Measurements from ENCODE around the gene CCDC141. TPM values are rescaled to one million over a fixed set of nuclear protein-coding genes. Genes with fewer than 3 reads are reported as not detected.
"Not testable (repeated sequence)": the region's sequence is repeated elsewhere in the genome, so short reads cannot be mapped to it uniquely, and the experiment has no call there.

The CCDC141 gene
- total RNA-seq, 1 donor from 2014 or later, result 61.6 TPM

DNA sequence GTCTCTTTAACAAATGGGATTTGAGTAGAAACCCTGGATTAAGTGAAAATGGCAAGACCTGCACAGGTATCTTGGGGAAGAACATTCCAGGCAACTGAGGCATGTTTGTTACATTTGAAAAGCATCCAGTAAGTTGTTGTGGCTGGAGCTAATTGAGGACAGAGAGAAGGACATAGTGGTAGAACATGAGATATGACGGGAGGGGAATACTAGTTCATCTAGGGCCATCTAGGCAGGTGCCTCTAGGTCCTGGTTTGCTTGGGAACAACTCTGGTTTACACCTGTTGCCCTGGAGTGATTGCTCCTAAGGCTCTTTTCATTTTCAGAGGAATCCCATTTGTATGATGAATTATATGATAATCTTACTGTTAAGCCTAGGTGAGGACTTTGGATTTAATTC, 19.7 kb upstream of the CCDC141 start:
- H3K4me3 ChIP-seq (ENCODE audit: low read length in 3 of 3), result no peak overlapping the region
- H3K27ac ChIP-seq (ENCODE audit: low read depth, low read length), result no peak overlapping the region
- H3K36me3 ChIP-seq (ENCODE audit: control insufficient read depth in 3 of 3, insufficient read depth in 3 of 3, low read length in 3 of 3), result no peaks in the 10 kb centered on the region
- no peaks in the 10 kb centered on the region for H3K4me1 ChIP-seq (ENCODE audit: control insufficient read depth in 3 of 3, insufficient read depth in 3 of 3, low read length in 3 of 3)
- H3K9me3 ChIP-seq (ENCODE audit: control insufficient read depth in 3 of 3, low read length in 3 of 3), result no peaks in the 10 kb centered on the region
- no peaks in the 10 kb centered on the region for H3K27me3 ChIP-seq (ENCODE audit: control insufficient read depth in 3 of 3, insufficient read depth in 3 of 3, low read length in 3 of 3)
- H3K9ac ChIP-seq (ENCODE audit: low read depth in 1 of 3, low read length in 3 of 3), result no peak overlapping the region

DNA sequence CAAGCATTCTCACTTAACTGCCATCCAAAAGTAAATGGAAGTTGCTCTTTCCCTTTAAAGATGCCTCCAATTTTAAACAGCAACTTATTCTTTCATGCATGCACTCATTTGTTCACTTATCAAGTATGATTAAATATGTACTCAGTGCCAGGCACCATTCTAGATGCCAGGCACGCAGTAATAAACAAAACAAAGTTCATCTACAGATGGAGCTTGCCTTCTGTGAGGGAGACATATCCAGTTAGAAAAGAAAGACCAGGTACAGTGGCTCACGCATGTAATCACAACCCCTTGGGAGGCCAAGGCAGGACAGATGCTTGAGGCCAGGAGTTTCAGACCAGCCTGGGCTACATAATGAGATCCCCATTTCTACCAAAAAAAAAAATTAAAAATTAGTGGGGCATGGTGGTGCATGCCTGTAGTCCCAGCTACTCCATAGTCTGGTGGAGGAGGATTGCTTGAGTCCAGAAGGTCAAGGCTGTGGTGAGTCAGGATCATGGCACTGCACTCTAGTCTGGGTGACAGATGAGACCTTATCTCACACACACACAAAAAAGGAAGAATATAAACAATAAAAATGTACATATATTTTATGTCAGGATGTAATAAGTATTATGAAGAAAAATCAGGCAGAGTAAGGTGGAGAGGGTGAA, 19.2 kb upstream of the CCDC141 start:
- Histone ChIP-seq H3K9me3 (ENCODE audit: control insufficient read depth in 3 of 3, low read length in 3 of 3) (no peaks in the 10 kb centered on the region), H3K4me3 (ENCODE audit: low read length in 3 of 3) (no peak overlapping the region), H3K4me1 (ENCODE audit: control insufficient read depth in 3 of 3, insufficient read depth in 3 of 3, low read length in 3 of 3) (no peaks in the 10 kb centered on the region), H3K27me3 (ENCODE audit: control insufficient read depth in 3 of 3, insufficient read depth in 3 of 3, low read length in 3 of 3) (no peaks in the 10 kb centered on the region), H3K27ac (ENCODE audit: low read depth, low read length) (no peak overlapping the region), H3K36me3 (ENCODE audit: control insufficient read depth in 3 of 3, insufficient read depth in 3 of 3, low read length in 3 of 3) (no peaks in the 10 kb centered on the region), H3K9ac (ENCODE audit: low read depth in 1 of 3, low read length in 3 of 3) (no peak overlapping the region)

DNA sequence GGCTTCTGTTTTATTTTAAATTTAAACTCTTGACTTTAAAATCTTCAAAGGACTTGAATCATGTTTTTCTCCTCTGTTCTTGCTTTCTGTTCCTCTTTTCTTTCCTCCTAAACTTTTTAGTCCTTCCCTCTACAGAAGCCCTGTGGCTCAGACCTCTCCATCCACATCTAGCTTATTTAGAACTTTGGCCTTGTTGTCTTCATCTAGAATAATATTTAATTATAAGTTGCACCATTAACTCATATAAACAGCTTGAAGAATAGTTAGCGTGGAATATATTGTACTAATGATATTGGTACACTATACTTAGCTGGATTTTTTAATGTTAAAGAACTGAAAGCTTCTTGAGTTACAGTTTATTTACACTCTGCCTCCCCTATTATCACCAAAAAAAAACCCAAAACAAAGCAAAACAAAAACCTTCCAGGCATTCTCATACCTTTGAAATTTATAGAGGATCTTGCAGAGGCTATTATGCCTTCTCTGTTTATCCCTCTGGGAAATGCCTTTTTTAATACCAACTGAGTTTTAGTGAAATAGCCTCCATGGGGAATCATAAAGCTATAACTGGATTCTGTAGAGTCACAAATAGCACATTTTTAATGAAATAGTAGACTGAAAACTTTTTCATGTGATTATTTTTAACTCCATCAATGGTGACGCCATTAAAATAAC, 9.2 kb upstream of the CCDC141 start:
- H3K9me3 ChIP-seq (ENCODE audit: control insufficient read depth in 3 of 3, low read length in 3 of 3), result no peaks in the 10 kb centered on the region
- H3K4me1 ChIP-seq (ENCODE audit: control insufficient read depth in 3 of 3, insufficient read depth in 3 of 3, low read length in 3 of 3), result no peaks in the 10 kb centered on the region
- H3K36me3 ChIP-seq (ENCODE audit: control insufficient read depth in 3 of 3, insufficient read depth in 3 of 3, low read length in 3 of 3), result no peaks in the 10 kb centered on the region
- H3K4me3 ChIP-seq (ENCODE audit: low read length in 3 of 3), result no peak overlapping the region
- no peak overlapping the region for H3K27ac ChIP-seq (ENCODE audit: low read depth, low read length)
- no peaks in the 10 kb centered on the region for H3K27me3 ChIP-seq (ENCODE audit: control insufficient read depth in 3 of 3, insufficient read depth in 3 of 3, low read length in 3 of 3)
- no peak overlapping the region for H3K9ac ChIP-seq (ENCODE audit: low read depth in 1 of 3, low read length in 3 of 3)

- Histone ChIP-seq H3K4me3 (ENCODE audit: low read length in 3 of 3) (no peak overlapping the region), H3K9ac (ENCODE audit: low read depth in 1 of 3, low read length in 3 of 3) (no peak overlapping the region), H3K27me3 (ENCODE audit: control insufficient read depth in 3 of 3, insufficient read depth in 3 of 3, low read length in 3 of 3) (no peaks in the 10 kb centered on the region), H3K27ac (ENCODE audit: low read depth, low read length) (no peak overlapping the region), H3K36me3 (ENCODE audit: control insufficient read depth in 3 of 3, insufficient read depth in 3 of 3, low read length in 3 of 3) (no peaks in the 10 kb centered on the region), H3K9me3 (ENCODE audit: control insufficient read depth in 3 of 3, low read length in 3 of 3) (no peaks in the 10 kb centered on the region), H3K4me1 (ENCODE audit: control insufficient read depth in 3 of 3, insufficient read depth in 3 of 3, low read length in 3 of 3) (no peaks in the 10 kb centered on the region)
Observed at GRCh38 chr2:179057737-179058136, 7.8 kb upstream of the CCDC141 start.

- H3K9ac ChIP-seq (ENCODE audit: low read depth in 1 of 3, low read length in 3 of 3); H3K27ac ChIP-seq (ENCODE audit: low read depth, low read length); H3K36me3 ChIP-seq (ENCODE audit: control insufficient read depth in 3 of 3, insufficient read depth in 3 of 3, low read length in 3 of 3); H3K27me3 ChIP-seq (ENCODE audit: control insufficient read depth in 3 of 3, insufficient read depth in 3 of 3, low read length in 3 of 3); H3K9me3 ChIP-seq (ENCODE audit: control insufficient read depth in 3 of 3, low read length in 3 of 3); H3K4me3 ChIP-seq (ENCODE audit: low read length in 3 of 3): not testable (repeated sequence)
- H3K4me1 ChIP-seq (ENCODE audit: control insufficient read depth in 3 of 3, insufficient read depth in 3 of 3, low read length in 3 of 3), result peaks cover 13 to 20% (median 20%) of the 10 kb centered on the region in 3 donors
Observed at GRCh38 chr2:179053568-179053967, 3.6 kb upstream of the CCDC141 start.

DNA sequence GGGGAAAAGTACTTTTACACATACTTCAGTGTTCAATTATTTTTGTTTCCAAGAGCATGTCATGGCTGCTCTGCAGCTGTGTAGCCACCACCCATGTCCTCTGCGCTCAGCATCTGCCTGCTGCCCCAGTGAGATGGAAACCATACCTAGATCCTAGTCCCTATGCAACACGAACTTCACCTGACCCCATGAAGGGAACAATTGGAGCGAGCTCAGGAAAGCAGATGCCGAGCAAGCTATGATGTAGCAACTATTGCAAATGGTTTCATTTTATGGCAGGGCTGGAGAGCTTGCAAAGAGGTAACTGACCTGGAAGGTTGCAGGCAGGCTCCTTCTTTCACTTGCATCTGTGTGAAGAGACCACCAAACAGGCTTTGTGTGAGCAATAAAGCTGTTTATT, 1.3 kb upstream of the CCDC141 start:
- peaks cover 17 to 23% (median 20%) of the 10 kb centered on the region in 3 donors for H3K4me1 ChIP-seq (ENCODE audit: control insufficient read depth in 3 of 3, insufficient read depth in 3 of 3, low read length in 3 of 3)
- no peaks in the 10 kb centered on the region for H3K36me3 ChIP-seq (ENCODE audit: control insufficient read depth in 3 of 3, insufficient read depth in 3 of 3, low read length in 3 of 3)
- no peaks in the 10 kb centered on the region for H3K9me3 ChIP-seq (ENCODE audit: control insufficient read depth in 3 of 3, low read length in 3 of 3)
- H3K27me3 ChIP-seq (ENCODE audit: control insufficient read depth in 3 of 3, insufficient read depth in 3 of 3, low read length in 3 of 3), result no peaks in the 10 kb centered on the region
- peak overlapping the region; percentile 74 for H3K27ac ChIP-seq (ENCODE audit: low read depth, low read length)
- H3K9ac ChIP-seq (ENCODE audit: low read depth in 1 of 3, low read length in 3 of 3), result peak overlapping the region in 1 of 3 donors; percentile 35
- H3K4me3 ChIP-seq (ENCODE audit: low read length in 3 of 3), result peak overlapping the region in 1 of 3 donors; percentile 17

GRCh38 chr2:179050755-179051154, 818 bp upstream of the CCDC141 start:
- Histone ChIP-seq H3K4me3 (ENCODE audit: low read length in 3 of 3) (no peak overlapping the region), H3K9me3 (ENCODE audit: control insufficient read depth in 3 of 3, low read length in 3 of 3) (no peaks in the 10 kb centered on the region), H3K36me3 (ENCODE audit: control insufficient read depth in 3 of 3, insufficient read depth in 3 of 3, low read length in 3 of 3) (no peaks in the 10 kb centered on the region), H3K27me3 (ENCODE audit: control insufficient read depth in 3 of 3, insufficient read depth in 3 of 3, low read length in 3 of 3) (no peaks in the 10 kb centered on the region), H3K27ac (ENCODE audit: low read depth, low read length) (peak overlapping the region; percentile 74), H3K4me1 (ENCODE audit: control insufficient read depth in 3 of 3, insufficient read depth in 3 of 3, low read length in 3 of 3) (peaks cover 17 to 23% (median 20%) of the 10 kb centered on the region in 3 donors), H3K9ac (ENCODE audit: low read depth in 1 of 3, low read length in 3 of 3) (peak overlapping the region; percentile 23 to 41 (median 35))

GRCh38 chr2:179049203-179049545, 763 bp downstream of the CCDC141 start:
- Histone ChIP-seq H3K4me1 (ENCODE audit: control insufficient read depth in 3 of 3, insufficient read depth in 3 of 3, low read length in 3 of 3) (peaks cover 17 to 23% (median 20%) of the 10 kb centered on the region in 3 donors), H3K4me3 (ENCODE audit: low read length in 3 of 3) (peak overlapping the region; percentile 35 to 66 (median 61)), H3K9ac (ENCODE audit: low read depth in 1 of 3, low read length in 3 of 3) (peak overlapping the region in 1 of 3 donors; percentile 70), H3K36me3 (ENCODE audit: control insufficient read depth in 3 of 3, insufficient read depth in 3 of 3, low read length in 3 of 3) (no peaks in the 10 kb centered on the region), H3K9me3 (ENCODE audit: control insufficient read depth in 3 of 3, low read length in 3 of 3) (no peaks in the 10 kb centered on the region), H3K27me3 (ENCODE audit: control insufficient read depth in 3 of 3, insufficient read depth in 3 of 3, low read length in 3 of 3) (no peaks in the 10 kb centered on the region), H3K27ac (ENCODE audit: low read depth, low read length) (peak overlapping the region; percentile 74)

DNA sequence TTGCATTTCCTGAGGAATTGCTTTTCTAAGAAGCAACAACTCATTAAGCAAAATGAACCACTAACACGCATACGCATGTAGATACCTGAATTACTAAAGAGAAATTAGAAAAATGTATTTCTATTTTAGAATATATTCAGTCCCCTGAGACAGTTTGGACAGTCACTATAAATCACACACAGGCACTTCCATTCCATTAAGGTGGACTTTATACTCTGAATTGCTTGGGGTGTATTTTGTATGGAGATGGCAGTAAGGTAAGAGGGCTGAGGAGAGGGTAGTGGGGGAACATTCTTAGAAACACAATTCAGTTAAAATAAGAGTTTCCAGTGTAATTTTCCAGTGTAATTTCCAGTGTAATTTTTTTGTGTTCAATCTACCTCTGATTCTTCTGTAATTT, 1.8 kb downstream of the CCDC141 start:
- Histone ChIP-seq H3K4me1 (ENCODE audit: control insufficient read depth in 3 of 3, insufficient read depth in 3 of 3, low read length in 3 of 3) (peaks cover 17 to 23% (median 20%) of the 10 kb centered on the region in 3 donors), H3K27me3 (ENCODE audit: control insufficient read depth in 3 of 3, insufficient read depth in 3 of 3, low read length in 3 of 3) (no peaks in the 10 kb centered on the region), H3K36me3 (ENCODE audit: control insufficient read depth in 3 of 3, insufficient read depth in 3 of 3, low read length in 3 of 3) (no peaks in the 10 kb centered on the region), H3K9ac (ENCODE audit: low read depth in 1 of 3, low read length in 3 of 3) (no peak overlapping the region), H3K27ac (ENCODE audit: low read depth, low read length) (no peak overlapping the region), H3K4me3 (ENCODE audit: low read length in 3 of 3) (no peak overlapping the region), H3K9me3 (ENCODE audit: control insufficient read depth in 3 of 3, low read length in 3 of 3) (no peaks in the 10 kb centered on the region)

DNA sequence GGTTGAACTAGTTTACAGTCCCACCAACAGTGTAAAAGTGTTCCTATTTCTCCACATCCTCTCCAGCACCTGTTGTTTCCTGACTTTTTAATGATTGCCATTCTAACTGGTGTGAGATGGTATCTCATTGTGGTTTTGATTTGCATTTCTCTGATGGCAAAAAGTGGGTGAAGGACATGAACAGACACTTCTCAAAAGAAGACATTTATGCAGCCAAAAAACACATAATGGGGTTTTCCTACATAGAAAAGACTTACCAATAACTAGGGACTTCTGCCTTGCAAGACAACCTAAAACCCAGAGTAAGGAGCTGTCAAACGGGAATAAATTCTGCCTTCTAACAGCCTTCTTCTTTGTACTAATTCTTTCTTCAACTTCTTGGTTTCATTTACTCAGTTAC, 4.3 kb downstream of the CCDC141 start:
- H3K4me3 ChIP-seq (ENCODE audit: low read length in 3 of 3); H3K27me3 ChIP-seq (ENCODE audit: control insufficient read depth in 3 of 3, insufficient read depth in 3 of 3, low read length in 3 of 3); H3K9ac ChIP-seq (ENCODE audit: low read depth in 1 of 3, low read length in 3 of 3); H3K27ac ChIP-seq (ENCODE audit: low read depth, low read length); H3K36me3 ChIP-seq (ENCODE audit: control insufficient read depth in 3 of 3, insufficient read depth in 3 of 3, low read length in 3 of 3); H3K9me3 ChIP-seq (ENCODE audit: control insufficient read depth in 3 of 3, low read length in 3 of 3): not testable (repeated sequence)
- H3K4me1 ChIP-seq (ENCODE audit: control insufficient read depth in 3 of 3, insufficient read depth in 3 of 3, low read length in 3 of 3), result peaks cover 9 to 16% (median 13%) of the 10 kb centered on the region in 3 donors

All from skeletal muscle tissue (tissue), 4 donors.